ENCODE results near the gene PRXL2A. TPM values are rescaled to one million over a fixed set of nuclear protein-coding genes. Genes with fewer than 3 reads are reported as not detected.

PRXL2A gene
- total RNA-seq, 1 donor from 2014 or later: 52.0 TPM

DNA sequence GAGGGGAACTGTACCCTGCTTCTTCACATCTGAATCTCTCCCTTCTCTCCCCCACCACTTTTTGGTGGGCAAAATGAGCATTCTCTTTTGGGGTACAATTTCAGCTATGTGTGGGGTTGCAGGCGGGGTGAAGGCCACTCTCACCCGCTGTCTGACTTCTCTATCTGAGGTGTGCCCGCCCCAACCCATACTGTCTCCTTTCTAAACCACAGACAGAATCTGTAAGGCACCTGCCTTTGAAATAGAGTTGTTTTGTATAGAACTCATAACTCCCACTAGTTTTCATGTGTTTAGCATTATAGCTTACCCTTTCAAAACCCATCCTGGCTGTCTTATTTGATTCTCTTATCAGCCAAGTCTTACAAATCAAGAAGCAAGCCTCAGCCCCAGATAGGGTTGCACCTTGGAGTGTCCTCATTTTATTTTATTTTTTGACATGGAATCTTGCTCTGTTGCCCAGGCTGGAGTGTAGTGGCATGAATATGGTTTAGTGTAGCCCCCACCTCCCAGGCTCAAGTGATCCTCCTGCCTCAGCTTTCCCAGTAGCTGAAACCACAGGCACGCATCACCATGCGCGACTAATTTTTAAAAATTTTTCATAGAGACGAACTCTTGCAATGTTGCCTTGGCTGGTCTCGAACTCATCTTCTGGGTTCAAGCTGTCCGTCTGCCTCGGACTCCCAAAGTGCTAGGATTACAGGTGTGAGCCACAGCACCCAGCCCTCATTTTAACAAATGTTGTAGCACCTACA lies 57.7 kb downstream of the PRXL2A start:
- TF ChIP-seq, protein P1, sequence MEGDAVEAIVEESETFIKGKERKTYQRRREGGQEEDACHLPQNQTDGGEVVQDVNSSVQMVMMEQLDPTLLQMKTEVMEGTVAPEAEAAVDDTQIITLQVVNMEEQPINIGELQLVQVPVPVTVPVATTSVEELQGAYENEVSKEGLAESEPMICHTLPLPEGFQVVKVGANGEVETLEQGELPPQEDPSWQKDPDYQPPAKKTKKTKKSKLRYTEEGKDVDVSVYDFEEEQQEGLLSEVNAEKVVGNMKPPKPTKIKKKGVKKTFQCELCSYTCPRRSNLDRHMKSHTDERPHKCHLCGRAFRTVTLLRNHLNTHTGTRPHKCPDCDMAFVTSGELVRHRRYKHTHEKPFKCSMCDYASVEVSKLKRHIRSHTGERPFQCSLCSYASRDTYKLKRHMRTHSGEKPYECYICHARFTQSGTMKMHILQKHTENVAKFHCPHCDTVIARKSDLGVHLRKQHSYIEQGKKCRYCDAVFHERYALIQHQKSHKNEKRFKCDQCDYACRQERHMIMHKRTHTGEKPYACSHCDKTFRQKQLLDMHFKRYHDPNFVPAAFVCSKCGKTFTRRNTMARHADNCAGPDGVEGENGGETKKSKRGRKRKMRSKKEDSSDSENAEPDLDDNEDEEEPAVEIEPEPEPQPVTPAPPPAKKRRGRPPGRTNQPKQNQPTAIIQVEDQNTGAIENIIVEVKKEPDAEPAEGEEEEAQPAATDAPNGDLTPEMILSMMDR (conservative IDR thresholded peaks at IDR 0.05; ENCODE audit: low read depth, low read length): no peak
- no peak overlapping the region for H3K4me3 ChIP-seq (ENCODE audit: low read depth, low read length)
- DNase-seq (ENCODE audit: low read depth): no peak

DNA sequence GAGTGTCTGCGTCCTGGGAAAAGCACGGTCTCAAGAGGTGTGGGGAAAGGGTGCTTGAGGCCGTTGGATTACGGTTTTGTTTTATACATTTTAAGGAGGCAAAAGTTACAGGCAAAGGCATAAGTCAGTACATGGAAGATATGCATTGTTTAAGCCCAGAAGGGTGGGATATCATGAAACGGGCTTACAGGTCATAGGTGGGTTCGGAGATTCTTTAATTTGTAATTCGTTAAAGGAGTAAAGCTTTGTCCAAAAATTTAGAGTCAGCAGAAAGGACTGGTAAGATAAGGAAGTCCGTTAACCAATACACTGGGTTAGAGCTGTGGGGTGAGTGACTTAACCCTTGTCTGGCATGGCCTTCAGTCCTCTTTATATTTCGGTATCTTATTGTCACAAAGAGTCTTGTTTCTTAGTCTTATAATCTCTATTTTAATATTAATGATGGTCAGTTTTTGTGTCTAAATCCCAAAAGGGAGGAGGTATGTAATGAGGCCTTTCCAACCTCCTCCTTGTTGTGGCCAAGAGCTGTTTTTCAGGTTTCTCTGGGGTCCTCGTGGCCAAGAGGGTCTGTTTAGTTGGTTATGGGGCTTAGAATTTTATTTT lies 58.5 kb downstream of the PRXL2A start:
- no peak overlapping the region for H3K4me3 ChIP-seq (ENCODE audit: low read depth, low read length)
- no peak for DNase-seq (ENCODE audit: low read depth)
- TF ChIP-seq, protein P1 (conservative IDR thresholded peaks at IDR 0.05; ENCODE audit: low read depth, low read length): no peak

DNA sequence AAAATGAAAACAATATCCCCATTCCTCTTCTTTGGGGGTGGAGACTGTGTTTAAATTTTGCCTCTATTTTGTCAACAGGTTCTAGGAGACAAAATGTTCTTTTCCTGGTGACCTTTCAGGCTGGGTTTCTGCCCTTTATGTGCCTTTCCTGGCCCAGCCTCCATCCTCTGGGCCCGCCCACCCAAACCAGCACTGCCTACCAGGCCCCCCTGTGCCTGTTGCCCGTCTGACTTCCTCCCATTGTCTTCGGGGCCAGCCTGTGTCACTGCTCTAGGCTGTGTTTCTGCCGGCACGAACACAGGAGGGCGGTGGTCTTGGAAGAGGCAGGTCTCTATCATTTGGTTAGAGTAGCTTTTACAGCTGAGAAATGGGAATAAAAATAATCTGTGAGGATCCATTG lies 59.7 kb downstream of the PRXL2A start:
- DNase-seq (ENCODE audit: low read depth): no peak
- H3K4me3 ChIP-seq (ENCODE audit: low read depth, low read length): no peak overlapping the region
- TF ChIP-seq, protein P1 (conservative IDR thresholded peaks at IDR 0.05; ENCODE audit: low read depth, low read length): no peak

DNA sequence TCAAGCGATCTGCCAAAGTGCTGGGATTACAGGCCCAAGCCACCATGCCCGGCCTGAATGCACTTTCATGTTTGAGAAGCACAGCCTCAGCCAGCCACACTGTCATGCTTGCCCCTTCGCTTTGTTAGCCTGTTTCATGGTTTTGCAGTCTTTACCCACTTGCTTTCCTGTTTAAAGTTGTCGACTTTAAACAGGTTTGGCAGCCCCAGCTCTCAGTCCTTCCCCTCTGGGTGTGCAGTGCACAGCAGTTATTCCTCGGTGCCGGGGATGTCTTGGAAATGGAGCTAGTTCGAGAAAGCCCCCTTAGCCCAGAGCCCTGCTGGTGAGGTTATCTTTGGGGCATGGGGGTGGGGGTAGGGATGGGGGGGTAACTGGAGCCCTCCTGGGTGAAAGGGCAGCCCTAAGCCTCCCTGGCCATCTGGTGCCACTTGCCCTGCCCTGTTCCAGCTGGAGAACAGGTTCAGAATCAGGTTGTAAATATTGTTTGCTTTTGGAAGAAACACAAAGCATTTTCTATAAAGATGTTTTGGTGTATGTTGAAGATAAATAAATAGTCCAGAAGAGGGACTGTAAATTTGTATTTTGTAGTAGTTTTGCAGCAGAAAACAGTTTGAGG lies 60.6 kb downstream of the PRXL2A start:
- DNase-seq (ENCODE audit: low read depth): no peak
- TF ChIP-seq, protein P1 (conservative IDR thresholded peaks at IDR 0.05; ENCODE audit: low read depth, low read length): no peak
- no peak overlapping the region for H3K4me3 ChIP-seq (ENCODE audit: low read depth, low read length)

DNA sequence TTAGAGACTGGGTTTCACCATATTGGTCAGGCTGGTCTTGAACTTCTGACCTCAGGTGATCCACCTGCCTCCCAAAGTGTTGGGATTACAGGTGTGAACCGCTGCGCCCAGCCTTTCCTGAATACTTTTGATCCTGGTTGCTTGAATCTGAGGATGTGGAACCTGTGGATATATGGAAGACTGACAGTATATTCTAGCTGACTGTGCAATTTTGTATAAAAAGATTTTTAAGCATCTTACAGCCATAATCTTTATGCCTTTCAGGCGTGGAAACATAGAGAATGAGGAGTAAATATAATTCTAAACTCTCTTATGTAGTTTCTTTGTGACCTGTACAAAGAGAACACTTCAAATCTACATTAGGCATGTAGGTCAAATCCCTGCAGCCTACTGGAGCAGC lies 61.9 kb downstream of the PRXL2A start:
- TF ChIP-seq, protein P1 (conservative IDR thresholded peaks at IDR 0.05; ENCODE audit: low read depth, low read length): no peak
- DNase-seq (ENCODE audit: low read depth): no peak
- H3K4me3 ChIP-seq (ENCODE audit: low read depth, low read length): no peak overlapping the region

DNA sequence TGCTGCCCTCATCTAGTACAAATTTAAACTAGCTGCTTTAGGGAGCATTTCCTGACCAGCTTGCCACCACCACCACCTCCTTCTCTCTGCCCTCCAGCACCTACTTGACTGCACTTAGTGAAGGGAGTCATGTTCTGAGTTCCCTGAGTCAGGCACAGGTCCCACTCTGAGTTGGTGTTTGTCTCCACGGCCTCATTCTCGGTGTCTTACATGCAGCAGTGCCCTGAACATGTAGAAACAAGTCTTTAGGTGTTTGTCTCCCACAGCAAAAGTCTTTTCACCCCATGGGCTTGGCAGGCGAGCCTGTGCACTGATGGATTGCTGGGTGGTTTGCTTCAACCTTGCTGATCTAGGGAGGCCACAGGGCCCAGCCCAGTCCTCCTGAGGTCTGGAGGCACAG lies 62.6 kb downstream of the PRXL2A start:
- TF ChIP-seq, protein P1 (conservative IDR thresholded peaks at IDR 0.05; ENCODE audit: low read depth, low read length): no peak
- no peak for DNase-seq (ENCODE audit: low read depth)
- H3K4me3 ChIP-seq (ENCODE audit: low read depth, low read length): no peak overlapping the region

Data from epithelial cell of proximal tubule (primary cell).